ENCODE measurements around the gene MYO10. TPM values are rescaled to one million over a fixed set of nuclear protein-coding genes. Genes with fewer than 3 reads are reported as not detected.

The MYO10 gene
- total and polyA plus RNA-seq, 2 of the 8 experiments (the other 6 are each of a cell fraction or from before 2014, with no cell fraction given), result 21.5 to 107 TPM

DNA sequence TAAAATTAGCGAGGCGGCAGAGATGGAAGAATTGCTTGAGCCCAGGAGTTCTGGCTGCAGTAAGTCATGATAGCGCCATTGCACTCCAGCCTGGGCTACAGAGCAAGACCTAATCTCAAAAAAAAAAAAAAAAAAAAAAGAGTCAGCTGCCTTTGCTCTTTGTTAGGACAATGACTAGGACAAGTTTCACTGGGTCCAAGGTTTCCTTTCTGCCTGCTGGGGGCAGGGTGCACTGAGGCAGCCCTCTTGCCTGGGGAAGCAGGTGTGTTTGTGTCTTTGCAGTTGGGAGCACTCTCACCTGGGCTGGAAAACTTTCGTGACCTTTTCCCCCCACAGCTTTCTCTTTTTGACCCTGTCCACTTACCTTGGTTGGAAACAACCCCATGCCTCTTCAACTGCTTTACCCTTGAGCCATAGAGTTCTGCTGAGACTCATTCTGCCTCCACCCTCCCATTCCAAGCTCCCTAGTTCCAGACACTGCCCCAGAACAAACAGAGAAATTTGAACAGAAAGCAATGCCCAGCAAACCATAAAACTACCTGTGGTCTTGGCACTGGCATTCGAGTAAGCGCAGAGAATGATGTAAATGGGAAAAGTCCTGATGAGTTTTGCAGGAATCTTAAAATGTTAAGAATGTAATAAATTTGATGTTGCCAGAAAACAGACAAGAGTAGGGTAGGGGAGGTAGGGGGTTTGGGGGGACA lies 17.0 kb upstream of the MYO10 start (continued):
- no peak for TF ChIP-seq POU5F1 (IDR thresholded peaks at IDR 0.05; ENCODE audit: low read depth, low read length)
- no peak for TF ChIP-seq SUZ12 (IDR thresholded peaks at IDR 0.05; ENCODE audit: low read length)
- no peak for TF ChIP-seq POLR2A (IDR thresholded peaks at IDR 0.05; ENCODE audit: control extremely low read depth in 1 of 2, low read depth in 2 of 2, low read length in 2 of 2)
